ENCODE measurements around the gene FPGT. TPM values are rescaled to one million over a fixed set of nuclear protein-coding genes. Genes with fewer than 3 reads are reported as not detected.

The FPGT gene
- total and polyA plus RNA-seq, 2 of the 8 experiments (the other 6 are each of a cell fraction or from before 2014, with no cell fraction given): 1.3 to 4.1 TPM

DNA sequence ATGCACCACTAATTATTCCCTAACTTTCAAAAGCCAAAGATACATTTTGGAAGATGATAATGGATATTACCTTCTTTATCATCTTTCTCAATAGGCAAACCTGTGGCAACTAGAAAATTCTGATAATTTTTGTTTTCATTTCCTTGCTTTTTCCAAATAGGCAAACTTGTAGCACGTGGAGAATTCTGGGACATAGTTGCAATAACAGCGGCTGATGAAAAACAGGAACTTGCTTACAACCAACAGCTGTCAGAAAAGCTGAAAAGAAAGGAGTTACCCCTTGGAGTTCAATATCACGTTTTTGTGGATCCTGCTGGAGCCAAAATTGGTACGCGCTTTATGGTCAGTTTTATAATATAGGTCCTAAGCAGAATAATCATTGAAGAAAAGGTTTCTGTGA is 1.5 kb downstream of the FPGT start (continued):
- TF ChIP-seq SP1 (IDR thresholded peaks at IDR 0.05; ENCODE audit: low read depth, low read length) (no peak), ASH2L (IDR thresholded peaks at IDR 0.05; ENCODE audit: low read length) (no peak), FOSL1 (IDR thresholded peaks at IDR 0.05; ENCODE audit: insufficient read depth, low read depth, low read length) (no peak), KDM1A (IDR thresholded peaks at IDR 0.05; ENCODE audit: borderline replicate concordance, low read length) (no peak), NANOG (IDR thresholded peaks at IDR 0.05; ENCODE audit: insufficient read depth, low read depth, low read length, poor library complexity, severe bottlenecking) (no peak)
- TF ChIP-seq, protein P1, sequence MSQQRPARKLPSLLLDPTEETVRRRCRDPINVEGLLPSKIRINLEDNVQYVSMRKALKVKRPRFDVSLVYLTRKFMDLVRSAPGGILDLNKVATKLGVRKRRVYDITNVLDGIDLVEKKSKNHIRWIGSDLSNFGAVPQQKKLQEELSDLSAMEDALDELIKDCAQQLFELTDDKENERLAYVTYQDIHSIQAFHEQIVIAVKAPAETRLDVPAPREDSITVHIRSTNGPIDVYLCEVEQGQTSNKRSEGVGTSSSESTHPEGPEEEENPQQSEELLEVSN (IDR thresholded peaks at IDR 0.05): no peak

Measured in H1 (cell line).